ENCODE results near the gene PKN1. TPM values are rescaled to one million over a fixed set of nuclear protein-coding genes. Genes with fewer than 3 reads are reported as not detected.

The PKN1 gene
- total and polyA plus RNA-seq, 9 of the 15 experiments (the other 6 are each of a cell fraction or from before 2014, with no cell fraction given) = 0.30 to 228 (median 77.5) TPM

- no peak for TF ChIP-seq E2F1 (CRISPR knock-in tag; IDR thresholded peaks at IDR 0.05)
- TF ChIP-seq VEZF1 (CRISPR knock-in tag; IDR thresholded peaks at IDR 0.05) = peak; percentile 59; the same call in 1 of the 2 replicates
- TF ChIP-seq POLR2G (IDR thresholded peaks at IDR 0.05; ENCODE audit: low read depth, low read length) = peak; percentile 65
- peak; percentile 51; the same call in 1 of the 2 replicates for TF ChIP-seq ZBTB7A (IDR thresholded peaks at IDR 0.05; ENCODE audit: borderline replicate concordance, control insufficient read depth, low read depth, low read length)
- no peak for TF ChIP-seq DLX4 (CRISPR knock-in tag; IDR thresholded peaks at IDR 0.05)
- peak; percentile 40; the same call in 1 of the 2 replicates for TF ChIP-seq ETV1 (tag; conservative IDR thresholded peaks at IDR 0.05; ENCODE audit: low read depth)
Measured at GRCh38 chr19:14450168-14450874, 17.2 kb downstream of the PKN1 start (continued).
